Islet precursor cell (in vitro differentiated cells): Measurements from ENCODE around the gene TMTC2.

ENCODE experiments used
- DNase-seq: peaks from one replicate; pipeline ENCODE4 v3.0.0-alpha.2; 2018

The TMTC2 gene

GRCh38 chr12:82852529-82852928 is 165.8 kb downstream of the TMTC2 start:
- DNase-seq = no peak

- DNase-seq = no peak
Measured at GRCh38 chr12:82855872-82856271, 169.2 kb downstream of the TMTC2 start.

GRCh38 chr12:82857276-82857675 is 170.6 kb downstream of the TMTC2 start:
- DNase-seq = peak; percentile 68

- peak; percentile 69 for DNase-seq
Measured at GRCh38 chr12:82857911-82858533, 171.3 kb downstream of the TMTC2 start.

GRCh38 chr12:82858534-82858917 is 171.8 kb downstream of the TMTC2 start:
- DNase-seq = no peak

- no peak for DNase-seq
Measured at GRCh38 chr12:82862069-82862841, 175.5 kb downstream of the TMTC2 start.

GRCh38 chr12:82862876-82863649 is 176.4 kb downstream of the TMTC2 start:
- DNase-seq = no peak

- DNase-seq = no peak
Measured at GRCh38 chr12:82866227-82866775, 179.6 kb downstream of the TMTC2 start.

GRCh38 chr12:82866946-82867345 is 180.2 kb downstream of the TMTC2 start:
- DNase-seq = no peak

- no peak for DNase-seq
Measured at GRCh38 chr12:82867762-82868500, 181.2 kb downstream of the TMTC2 start.

GRCh38 chr12:82870771-82871377 is 184.2 kb downstream of the TMTC2 start:
- no peak for DNase-seq

GRCh38 chr12:82872088-82872487 is 185.4 kb downstream of the TMTC2 start:
- no peak for DNase-seq

- DNase-seq = no peak
Measured at GRCh38 chr12:82873309-82873708, 186.6 kb downstream of the TMTC2 start.

- DNase-seq = no peak
Measured at GRCh38 chr12:82873951-82874350, 187.2 kb downstream of the TMTC2 start.

GRCh38 chr12:82874945-82875344 is 188.2 kb downstream of the TMTC2 start:
- no peak for DNase-seq

GRCh38 chr12:82876075-82876474 is 189.4 kb downstream of the TMTC2 start:
- DNase-seq = no peak

- no peak for DNase-seq
Measured at GRCh38 chr12:82877963-82878362, 191.3 kb downstream of the TMTC2 start.

GRCh38 chr12:82880442-82880901 is 193.8 kb downstream of the TMTC2 start:
- DNase-seq = no peak

GRCh38 chr12:82883394-82884355 is 197.0 kb downstream of the TMTC2 start:
- no peak for DNase-seq

- DNase-seq = no peak
Measured at GRCh38 chr12:82886671-82887340, 200.1 kb downstream of the TMTC2 start.
